Cortex of kidney (tissue), 1 donor: Measurements from ENCODE around the gene LACTB.
"Not testable (repeated sequence)": the region's sequence is repeated elsewhere in the genome, so short reads cannot be mapped to it uniquely, and the experiment has no call there.

ENCODE experiments used
- DNase-seq: peaks from one replicate; lab custom pipeline; 2025; lab: John Stamatoyannopoulos, UW

The LACTB gene

GRCh38 chr15:63090472-63090871 is 31.2 kb upstream of the LACTB start:
- no peak for DNase-seq

- DNase-seq, result no peak
Measured at GRCh38 chr15:63090887-63091286, 30.8 kb upstream of the LACTB start.

GRCh38 chr15:63091679-63092446 is 29.8 kb upstream of the LACTB start:
- no peak for DNase-seq

GRCh38 chr15:63093486-63094205 is 28.0 kb upstream of the LACTB start:
- no peak for DNase-seq

- DNase-seq, result no peak
Measured at GRCh38 chr15:63094495-63094931, 27.1 kb upstream of the LACTB start.

- no peak for DNase-seq
Measured at GRCh38 chr15:63096178-63096577, 25.5 kb upstream of the LACTB start.

GRCh38 chr15:63098901-63099300 is 22.8 kb upstream of the LACTB start:
- DNase-seq, result not testable (repeated sequence)

GRCh38 chr15:63099581-63099980 is 22.1 kb upstream of the LACTB start:
- DNase-seq, result not testable (repeated sequence)

- DNase-seq, result no peak
Measured at GRCh38 chr15:63103416-63103815, 18.2 kb upstream of the LACTB start.

- DNase-seq, result no peak
Measured at GRCh38 chr15:63104727-63105126, 16.9 kb upstream of the LACTB start.

GRCh38 chr15:63105354-63105753 is 16.3 kb upstream of the LACTB start:
- DNase-seq, result not testable (repeated sequence)

- no peak for DNase-seq
Measured at GRCh38 chr15:63107895-63108546, 13.6 kb upstream of the LACTB start.

GRCh38 chr15:63109498-63109897 is 12.2 kb upstream of the LACTB start:
- DNase-seq, result no peak

GRCh38 chr15:63109920-63110319 is 11.7 kb upstream of the LACTB start:
- no peak for DNase-seq

- no peak for DNase-seq
Measured at GRCh38 chr15:63110428-63111026, 11.1 kb upstream of the LACTB start.

- DNase-seq, result no peak
Measured at GRCh38 chr15:63111481-63111880, 10.2 kb upstream of the LACTB start.

GRCh38 chr15:63112871-63113270 is 8.8 kb upstream of the LACTB start:
- no peak for DNase-seq

GRCh38 chr15:63114465-63114864 is 7.2 kb upstream of the LACTB start:
- DNase-seq, result no peak

GRCh38 chr15:63118854-63119253 is 2.8 kb upstream of the LACTB start:
- no peak for DNase-seq

- DNase-seq, result no peak
Measured at GRCh38 chr15:63122002-63122875, 578 bp downstream of the LACTB start.

GRCh38 chr15:63124506-63124905 is 2.8 kb downstream of the LACTB start:
- no peak for DNase-seq
